IPS-18c (cell line): ENCODE measurements around the gene PSMD13.
A peak's percentile ranks its signal among the peaks of the same experiment; 100 is the strongest.
"Not testable (repeated sequence)": the region's sequence is repeated elsewhere in the genome, so short reads cannot be mapped to it uniquely, and the experiment has no call there.

Experiments
- H3K4me3 ChIP-seq: 2 replicates; pipeline ENCODE4 v1.7.0; 2013; ENCODE audit warnings: low read depth, mild to moderate bottlenecking, low read length, moderate library complexity; ENCODE audit not compliant: insufficient read depth
- H3K9me3 ChIP-seq: one replicate; pipeline ENCODE4 v1.6.1; 2013; ENCODE audit warnings: mild to moderate bottlenecking, low read length, moderate library complexity; ENCODE audit not compliant: control insufficient read depth, insufficient read depth

Gene PSMD13

DNA sequence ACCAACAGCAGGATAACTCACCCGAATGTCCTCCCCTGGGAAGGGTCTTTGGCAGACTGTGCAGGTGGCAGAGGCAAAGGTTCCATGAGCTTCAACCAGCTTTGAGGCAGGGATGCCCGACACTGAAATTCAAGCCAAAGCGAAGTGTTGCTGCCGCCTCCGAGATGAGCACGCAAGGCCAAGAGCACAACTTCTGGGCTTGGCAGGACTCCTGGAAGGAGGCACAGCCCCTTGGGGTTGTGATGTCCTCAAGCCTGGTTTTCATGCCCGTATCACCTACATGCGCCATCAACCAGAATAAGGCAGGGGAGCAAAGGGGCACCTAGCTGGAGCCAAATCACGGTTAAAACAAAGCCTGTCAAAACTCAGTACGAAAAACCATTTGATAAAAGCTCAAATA is 6.3 kb upstream of the PSMD13 start:
- Histone ChIP-seq H3K4me3 (no peak overlapping the region), H3K9me3 (peaks cover 2% of the 10 kb centered on the region)

DNA sequence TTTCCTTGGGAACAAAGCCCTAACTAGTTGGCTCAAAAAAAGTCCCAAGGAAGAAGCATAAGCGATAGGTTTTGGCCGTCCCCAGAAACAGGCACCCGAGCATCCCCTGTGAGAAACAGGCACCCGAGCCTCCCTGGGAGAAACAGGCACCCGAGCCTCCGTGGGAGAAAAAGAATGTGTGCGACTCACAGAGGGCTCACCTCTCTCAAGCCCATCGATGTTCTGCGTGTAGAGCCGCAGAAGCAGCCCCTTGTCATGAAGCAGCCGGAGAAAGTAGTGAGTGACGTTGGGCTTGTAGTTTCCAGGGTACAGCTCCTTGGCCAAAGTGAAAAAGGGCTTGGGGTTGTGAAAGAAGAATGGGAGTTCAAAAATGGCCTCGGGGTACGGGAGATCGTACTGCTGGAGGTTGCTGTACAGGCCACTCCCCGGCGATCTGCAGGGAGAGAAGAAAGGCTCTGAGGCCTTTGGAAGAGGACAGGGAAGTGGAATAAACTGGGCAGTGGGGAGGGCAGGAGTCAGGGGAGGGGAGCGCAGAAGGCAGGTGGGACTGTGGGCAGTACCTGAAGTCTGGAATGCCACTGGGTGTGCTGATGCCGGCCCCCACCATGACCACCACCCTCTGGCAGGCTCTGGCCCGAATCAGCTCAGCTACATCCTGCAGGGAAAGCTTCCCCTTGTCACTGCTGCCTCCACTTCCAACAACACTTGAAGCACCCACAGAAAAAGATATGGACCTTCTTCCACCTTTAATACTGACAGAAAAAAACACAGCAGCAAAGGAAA is 3.8 kb upstream of the PSMD13 start:
- no peak overlapping the region for H3K4me3 ChIP-seq
- H3K9me3 ChIP-seq = peaks cover 2% of the 10 kb centered on the region

DNA sequence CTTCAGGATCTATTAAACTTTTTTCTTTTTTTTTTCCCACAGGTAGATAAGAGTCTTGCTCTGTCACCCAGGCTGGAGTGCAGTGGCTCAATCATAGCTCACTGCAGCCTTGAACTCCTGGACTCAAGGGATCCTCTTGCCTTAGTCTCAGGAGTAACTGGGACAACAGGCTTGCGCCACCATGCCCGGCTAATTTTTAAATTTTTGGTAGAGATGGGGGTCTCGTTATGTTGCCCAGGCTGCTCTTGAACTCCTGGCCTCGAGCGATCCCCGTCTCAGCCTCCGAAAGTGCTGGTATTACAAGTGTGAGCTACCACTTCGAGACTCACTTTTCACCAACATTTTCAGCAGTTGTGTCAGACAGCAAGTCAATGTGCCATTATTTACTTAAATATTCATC is 1.6 kb upstream of the PSMD13 start:
- H3K4me3 ChIP-seq = peak overlapping the region; percentile 88; the same call in 1 of the 2 replicates
- H3K9me3 ChIP-seq = peaks cover 2% of the 10 kb centered on the region

DNA sequence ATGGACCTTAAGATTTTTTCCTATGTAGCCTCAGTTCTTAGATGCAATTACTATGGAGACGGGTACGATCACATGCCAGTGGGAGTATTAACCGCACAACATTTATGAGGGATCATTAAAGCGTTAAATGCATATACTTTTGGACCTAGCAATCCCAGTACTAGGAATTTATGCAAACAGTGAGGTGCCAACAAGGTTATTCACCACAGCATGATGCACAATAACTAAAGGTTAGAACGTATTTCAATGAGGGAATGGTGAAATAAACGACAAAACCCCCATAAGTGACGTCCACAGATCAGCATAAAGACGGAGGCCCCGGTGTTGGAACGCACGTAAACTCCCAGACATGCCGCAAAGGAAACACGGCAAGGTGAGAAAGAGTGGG is 1.2 kb upstream of the PSMD13 start:
- peaks cover 2% of the 10 kb centered on the region for H3K9me3 ChIP-seq

DNA sequence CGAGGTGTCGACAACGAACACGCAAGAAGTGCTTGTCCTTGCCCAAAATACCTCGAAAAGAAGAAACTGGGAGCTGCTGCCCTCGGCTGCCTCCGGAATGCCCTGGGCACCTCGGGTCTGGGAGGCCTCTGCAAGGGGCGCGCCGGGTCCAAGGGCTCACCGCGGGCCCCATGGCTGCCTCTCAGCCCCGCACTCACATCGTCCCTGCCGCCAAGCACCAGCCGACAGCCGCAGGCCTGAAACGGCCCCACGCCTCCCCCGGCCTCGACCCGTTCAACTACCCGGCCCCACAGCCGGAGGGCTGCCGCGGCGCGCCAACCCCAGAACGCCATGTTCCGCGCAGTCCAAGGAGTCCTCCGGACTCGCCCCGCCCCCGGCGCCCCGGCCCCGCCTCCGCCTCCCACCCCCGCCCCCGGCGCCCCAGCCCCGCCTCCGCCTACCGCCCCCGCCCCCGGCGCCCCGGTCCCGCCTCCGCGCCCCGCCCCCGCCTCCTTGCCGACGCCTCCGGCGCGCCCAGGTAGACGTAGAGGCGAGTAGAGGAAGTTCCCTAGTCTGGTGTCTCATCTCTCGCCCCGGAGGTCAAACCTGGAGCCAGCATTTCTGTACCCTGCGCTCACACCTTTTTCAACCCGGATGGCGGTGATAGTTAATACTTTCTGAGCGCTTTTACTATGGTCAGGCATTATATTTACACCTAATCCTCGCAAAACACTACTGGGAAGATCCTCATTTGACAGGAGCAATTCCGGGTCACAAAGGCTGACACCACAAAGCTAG is 591 bp upstream of the PSMD13 start, which contains the start of gene SIRT3:
TSS of gene SIRT3 (minus strand) at position 346 of the 777 bp plus-strand sequence. CDS start at position 332, 14 bp downstream.
- peak within 1 kb of the TSS; percentile 99 for H3K4me3 ChIP-seq

More for the DNA sequence above, 1.2 kb upstream of the PSMD13 start:
- peak overlapping the region; percentile 88 for H3K4me3 ChIP-seq

DNA sequence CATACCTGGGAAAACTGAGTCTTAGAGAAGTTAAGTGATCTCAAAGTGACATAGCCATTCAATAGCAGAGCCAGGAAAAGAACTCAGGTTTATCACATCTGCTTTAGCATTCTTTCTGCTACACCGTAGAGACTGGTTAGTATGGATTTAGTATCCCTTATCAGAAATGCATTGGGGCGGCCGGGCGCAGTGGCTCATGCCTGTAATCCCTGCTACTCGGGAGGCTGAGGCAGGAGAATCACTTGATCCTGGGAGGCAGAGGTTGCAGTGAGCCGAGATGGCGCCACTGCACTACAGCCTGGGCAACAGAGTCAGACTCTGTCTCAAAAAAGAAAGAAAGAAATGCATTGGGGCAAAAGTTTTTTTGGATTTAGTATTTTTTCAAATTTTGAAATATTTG is 1.6 kb downstream of the PSMD13 start:
- not testable (repeated sequence) for H3K4me3 ChIP-seq, H3K9me3 ChIP-seq

More for the DNA sequence above, 591 bp upstream of the PSMD13 start, which contains the start of gene SIRT3:
- H3K9me3 ChIP-seq = peaks cover 2% of the 10 kb centered on the region

DNA sequence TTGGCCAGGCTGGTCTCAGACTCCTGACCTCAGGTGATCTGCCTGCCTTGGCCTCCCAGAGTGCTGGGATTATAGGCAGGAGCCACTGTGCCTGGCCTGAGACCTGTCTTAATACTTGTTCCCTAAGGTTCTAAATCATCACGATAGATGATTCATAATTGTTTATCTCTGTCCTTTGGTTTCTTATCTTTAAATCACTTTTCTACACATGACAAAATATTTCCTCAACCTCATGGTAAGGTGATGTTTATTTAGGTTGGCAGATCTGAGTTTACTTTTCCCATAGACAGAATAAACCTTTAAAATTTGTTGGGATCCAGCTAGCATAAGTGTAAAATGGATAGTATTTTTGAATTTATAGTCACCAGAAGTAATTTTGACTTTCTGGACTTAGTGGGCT is 3.5 kb downstream of the PSMD13 start:
- no peak overlapping the region for H3K4me3 ChIP-seq
- H3K9me3 ChIP-seq = no peaks in the 10 kb centered on the region

DNA sequence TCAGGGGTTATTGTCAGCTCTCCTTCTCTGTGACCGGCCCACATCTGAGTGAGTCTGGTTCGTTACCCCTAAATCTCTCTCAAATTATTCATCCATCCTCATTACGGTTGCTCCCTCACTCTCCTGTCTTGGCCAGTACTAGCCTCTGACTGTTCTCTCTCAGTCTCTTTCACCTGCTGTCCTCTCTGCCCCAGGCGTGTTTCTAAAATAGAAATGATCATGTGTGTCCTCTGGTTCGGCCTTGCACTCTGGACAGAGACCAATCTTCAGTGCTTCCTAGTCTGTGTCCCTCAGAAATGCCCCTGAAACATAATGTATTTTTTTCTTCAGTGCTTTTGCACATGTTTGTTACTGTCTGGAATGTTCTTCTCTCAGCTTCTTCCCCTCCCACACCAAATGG is 4.9 kb downstream of the PSMD13 start:
- H3K4me3 ChIP-seq = no peak overlapping the region
- H3K9me3 ChIP-seq = no peaks in the 10 kb centered on the region

DNA sequence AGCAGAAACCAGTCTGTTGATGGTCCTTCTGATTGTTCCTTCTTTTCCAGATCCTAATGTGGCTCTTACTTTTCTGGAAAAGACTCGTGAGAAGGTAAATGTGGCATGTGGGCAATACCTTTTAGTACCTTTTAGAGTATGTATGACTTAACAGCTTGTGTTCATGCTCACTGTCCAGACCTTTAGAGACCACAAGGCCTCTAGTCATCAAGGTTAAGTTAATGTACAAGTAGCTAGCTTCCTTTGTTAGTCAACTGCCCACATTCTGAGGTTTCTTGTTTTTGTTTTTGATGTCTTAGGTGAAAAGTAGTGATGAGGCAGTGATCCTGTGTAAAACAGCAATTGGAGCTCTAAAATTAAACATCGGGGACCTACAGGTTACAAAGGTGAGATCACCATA is 7.6 kb downstream of the PSMD13 start:
- no peaks in the 10 kb centered on the region for H3K9me3 ChIP-seq
- H3K4me3 ChIP-seq = no peak overlapping the region

DNA sequence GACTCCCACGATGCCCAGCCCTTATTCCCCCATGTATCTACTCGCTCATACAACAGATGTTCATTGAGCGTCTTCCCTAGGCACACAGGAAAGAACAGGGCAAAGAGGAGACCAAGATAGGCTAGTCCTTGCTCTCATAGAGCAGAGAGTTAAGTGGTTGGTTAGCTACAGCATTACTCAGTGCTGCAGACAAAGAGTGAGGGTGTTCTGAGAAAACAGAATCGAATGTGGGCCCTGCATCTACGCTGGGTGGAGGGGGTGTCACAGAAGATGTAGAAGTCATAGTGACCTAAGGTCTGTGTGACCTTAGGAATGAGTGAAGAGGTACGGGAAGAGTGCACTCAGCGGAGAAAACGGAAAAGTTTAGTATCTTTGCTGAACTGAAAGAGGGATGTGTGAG is 12.3 kb downstream of the PSMD13 start:
- no peaks in the 10 kb centered on the region for H3K9me3 ChIP-seq
- no peak overlapping the region for H3K4me3 ChIP-seq

DNA sequence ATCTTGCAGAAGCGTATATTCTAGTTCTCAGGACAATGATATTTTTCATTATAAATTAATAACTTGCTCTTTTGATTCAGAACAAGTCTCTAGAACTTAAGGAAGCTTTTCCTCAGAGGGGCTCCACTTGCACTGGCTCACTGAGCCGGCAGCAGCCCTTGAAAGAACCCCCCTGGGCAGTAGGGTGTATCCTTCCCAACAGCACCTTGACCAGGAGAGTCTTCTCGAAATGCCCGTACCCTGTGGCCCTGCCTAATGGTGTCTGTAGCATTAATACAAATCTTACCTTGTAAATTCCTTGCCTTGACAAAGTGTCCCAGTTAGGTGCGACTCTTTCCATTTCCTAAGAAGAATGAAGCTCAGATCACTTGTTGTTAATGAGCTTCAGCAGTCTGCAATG is 13.5 kb downstream of the PSMD13 start:
- Histone ChIP-seq H3K4me3 (no peak overlapping the region), H3K9me3 (no peaks in the 10 kb centered on the region)

DNA sequence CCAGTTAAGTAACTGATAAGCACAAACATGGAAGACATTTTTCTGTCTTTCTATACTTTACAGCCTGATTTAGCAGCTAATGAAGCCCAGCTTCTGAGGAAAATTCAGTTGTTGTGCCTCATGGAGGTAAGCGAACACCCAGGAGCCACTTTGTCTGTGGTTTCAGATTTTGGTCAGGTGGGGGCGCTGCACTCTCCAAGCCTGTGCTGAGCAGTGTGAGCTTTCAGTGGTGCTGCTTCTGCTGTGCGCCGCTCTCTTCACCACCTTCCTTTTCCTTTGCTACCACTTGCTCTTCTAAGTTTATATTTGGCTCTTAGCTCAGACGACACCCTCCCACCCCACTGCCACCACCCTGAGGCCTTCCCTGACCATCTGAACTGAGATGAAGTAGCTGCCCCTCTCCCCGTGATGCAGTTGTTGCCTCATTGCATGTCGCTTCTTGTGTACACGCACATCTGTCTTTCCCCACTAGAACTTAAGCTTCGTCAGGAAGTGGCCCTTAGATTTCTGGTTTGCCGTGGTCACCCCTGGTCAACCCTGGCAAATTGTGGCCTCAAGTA is 14.0 kb downstream of the PSMD13 start:
- H3K4me3 ChIP-seq = no peak overlapping the region
- H3K9me3 ChIP-seq = no peaks in the 10 kb centered on the region

DNA sequence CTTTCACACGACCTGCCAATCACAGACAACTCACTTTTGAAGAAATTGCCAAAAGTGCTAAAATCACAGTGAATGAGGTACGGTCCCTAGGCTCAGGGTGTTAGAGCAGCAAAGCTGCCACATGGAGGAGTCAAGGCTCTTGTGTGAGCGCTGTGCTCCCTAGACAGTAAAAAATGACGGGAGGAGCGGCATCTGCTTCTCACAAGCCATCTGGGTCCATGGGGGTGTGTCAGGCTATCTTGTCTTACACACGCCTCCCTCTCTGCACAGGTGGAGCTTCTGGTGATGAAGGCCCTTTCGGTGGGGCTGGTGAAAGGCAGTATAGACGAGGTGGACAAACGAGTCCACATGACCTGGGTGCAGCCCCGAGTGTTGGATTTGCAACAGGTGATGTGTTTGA is 14.8 kb downstream of the PSMD13 start:
- no peaks in the 10 kb centered on the region for H3K9me3 ChIP-seq
- no peak overlapping the region for H3K4me3 ChIP-seq

DNA sequence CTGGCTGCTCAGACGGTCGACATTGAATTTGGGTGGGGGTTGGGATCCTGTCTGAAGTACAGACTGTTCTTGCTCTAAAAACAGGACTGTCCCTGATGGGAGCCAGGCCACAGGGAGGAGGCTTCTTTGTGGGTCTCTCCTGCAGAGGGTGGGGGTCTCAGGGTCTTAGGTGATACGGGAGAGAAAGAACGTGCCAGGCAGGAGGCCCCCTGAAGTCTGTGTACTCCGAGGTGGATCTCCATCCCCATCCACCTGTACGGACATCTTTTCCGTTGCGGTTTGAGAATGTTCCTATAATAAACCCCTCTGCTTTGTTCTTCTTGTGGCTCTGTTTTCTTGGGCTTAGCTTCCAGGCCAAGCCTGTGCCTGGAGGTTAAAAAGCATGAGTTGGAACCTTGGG is 15.9 kb downstream of the PSMD13 start:
- H3K4me3 ChIP-seq = no peak overlapping the region
- H3K9me3 ChIP-seq = no peaks in the 10 kb centered on the region

DNA sequence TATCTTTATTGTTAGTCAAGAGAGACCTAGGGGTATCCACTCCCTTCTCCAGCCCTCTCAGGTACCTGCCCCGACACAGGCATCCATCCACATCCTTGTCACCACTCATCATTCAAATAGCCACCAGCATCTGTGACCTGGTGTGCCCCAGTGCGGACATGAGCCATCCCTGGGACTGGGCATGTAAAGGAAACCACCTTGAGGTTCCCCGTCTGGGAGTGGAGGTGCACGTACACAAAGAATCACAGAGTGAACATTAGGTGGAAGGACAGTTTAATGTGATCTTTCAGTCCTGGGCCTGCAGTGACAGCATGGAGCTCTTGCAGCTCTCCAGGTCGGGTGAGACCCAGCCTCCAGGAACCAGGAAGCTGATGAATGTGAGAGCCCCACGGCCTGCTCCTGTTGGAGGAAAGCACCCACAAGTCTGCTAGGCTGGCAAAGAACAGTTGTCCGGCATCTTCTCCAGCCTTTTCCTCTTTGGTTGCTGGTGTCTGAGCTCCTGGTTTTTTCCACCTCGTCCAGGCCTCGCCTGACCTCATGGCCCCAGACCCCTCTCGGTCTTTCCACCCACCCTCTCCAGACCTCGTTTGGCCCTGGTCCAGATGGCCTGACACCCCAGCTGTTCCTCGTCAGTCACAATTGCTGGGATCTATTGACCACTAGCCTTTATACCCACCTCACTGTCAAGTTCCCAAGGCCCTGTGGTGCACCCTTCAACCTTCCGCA is 16.5 kb downstream of the PSMD13 start:
- H3K4me3 ChIP-seq = no peak overlapping the region
- no peaks in the 10 kb centered on the region for H3K9me3 ChIP-seq

DNA sequence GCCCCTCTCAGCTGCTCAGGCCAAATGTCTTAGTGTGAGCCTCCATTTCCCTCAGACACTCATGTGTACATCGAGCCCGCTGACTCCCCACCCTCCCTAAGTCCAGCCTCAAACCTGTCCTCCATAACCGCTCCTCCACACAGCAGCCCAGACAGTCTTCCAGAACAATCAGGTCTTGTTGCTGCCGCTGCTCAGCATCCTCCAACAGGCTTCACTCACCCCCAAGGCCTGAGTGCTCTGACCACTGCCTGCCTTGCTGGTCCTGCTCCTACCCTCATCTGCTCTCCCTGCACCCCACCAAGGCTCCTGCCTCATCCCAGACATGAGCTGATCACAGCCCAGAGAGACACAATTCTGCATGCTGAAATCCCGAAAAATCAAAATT is 17.1 kb downstream of the PSMD13 start:
- Histone ChIP-seq H3K4me3 (no peak overlapping the region), H3K9me3 (no peaks in the 10 kb centered on the region)

DNA sequence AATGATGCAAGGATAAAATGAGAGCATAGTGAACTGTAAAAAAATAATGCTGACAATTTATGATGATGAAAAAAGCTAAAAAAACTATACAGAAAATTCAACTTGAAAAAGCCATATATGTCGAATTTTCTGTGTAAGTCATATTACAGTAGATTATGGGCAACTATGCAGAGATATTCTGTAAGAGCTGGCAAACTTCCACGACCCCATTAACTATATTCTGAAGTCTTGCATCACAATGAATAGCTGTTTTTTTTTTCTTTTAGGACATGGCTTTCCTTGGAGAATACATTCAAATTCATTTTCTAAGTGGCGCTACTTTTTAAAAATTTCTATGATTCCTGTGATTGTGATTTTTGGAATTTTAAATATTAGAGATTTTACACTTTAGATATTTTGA is 18.4 kb downstream of the PSMD13 start:
- Histone ChIP-seq H3K9me3 (no peaks in the 10 kb centered on the region), H3K4me3 (no peak overlapping the region)
